ENCODE measurements around the gene TEX44.
A peak's percentile ranks its signal among the peaks of the same experiment; 100 is the strongest.

Gene TEX44

DNA sequence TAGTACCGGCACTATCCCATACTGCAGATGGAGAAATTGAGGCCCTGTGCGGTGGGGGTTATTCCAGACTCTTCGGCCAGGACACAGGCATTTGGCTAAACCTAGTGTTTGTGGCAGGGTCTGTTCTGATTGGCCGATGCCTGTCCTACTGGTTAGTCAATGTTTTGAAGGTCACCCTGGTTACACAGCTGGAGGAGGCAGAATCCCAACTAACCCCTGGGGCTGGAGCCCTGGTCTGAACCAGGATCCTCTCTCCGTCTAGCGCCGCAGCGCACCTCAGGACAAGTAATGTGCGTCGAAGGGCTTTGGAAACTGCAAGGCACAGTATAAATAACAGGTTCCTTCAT lies 19.4 kb downstream of the TEX44 start:
- Histone ChIP-seq H3K9me3 (ENCODE audit: control insufficient read depth, low read length) (no peaks in the 10 kb centered on the region), H2AFZ (peak overlapping the region; percentile 99), H3K36me3 (ENCODE audit: control insufficient read depth, insufficient read depth, low read length) (no peaks in the 10 kb centered on the region), H3K4me3 (ENCODE audit: low read depth, low read length) (peak overlapping the region; percentile 61), H3K4me1 (peaks cover 20% of the 10 kb centered on the region), H3K4me2 (ENCODE audit: low read length) (peak overlapping the region; percentile 90), H3K79me2 (no peaks in the 10 kb centered on the region), H3K27ac (peak overlapping the region; percentile 97), H3K27me3 (ENCODE audit: control insufficient read depth, insufficient read depth, low read length) (no peaks in the 10 kb centered on the region), H3K9ac (peak overlapping the region; percentile 20)
- no peak for TF ChIP-seq CTCF (IDR thresholded peaks at IDR 0.05)

DNA sequence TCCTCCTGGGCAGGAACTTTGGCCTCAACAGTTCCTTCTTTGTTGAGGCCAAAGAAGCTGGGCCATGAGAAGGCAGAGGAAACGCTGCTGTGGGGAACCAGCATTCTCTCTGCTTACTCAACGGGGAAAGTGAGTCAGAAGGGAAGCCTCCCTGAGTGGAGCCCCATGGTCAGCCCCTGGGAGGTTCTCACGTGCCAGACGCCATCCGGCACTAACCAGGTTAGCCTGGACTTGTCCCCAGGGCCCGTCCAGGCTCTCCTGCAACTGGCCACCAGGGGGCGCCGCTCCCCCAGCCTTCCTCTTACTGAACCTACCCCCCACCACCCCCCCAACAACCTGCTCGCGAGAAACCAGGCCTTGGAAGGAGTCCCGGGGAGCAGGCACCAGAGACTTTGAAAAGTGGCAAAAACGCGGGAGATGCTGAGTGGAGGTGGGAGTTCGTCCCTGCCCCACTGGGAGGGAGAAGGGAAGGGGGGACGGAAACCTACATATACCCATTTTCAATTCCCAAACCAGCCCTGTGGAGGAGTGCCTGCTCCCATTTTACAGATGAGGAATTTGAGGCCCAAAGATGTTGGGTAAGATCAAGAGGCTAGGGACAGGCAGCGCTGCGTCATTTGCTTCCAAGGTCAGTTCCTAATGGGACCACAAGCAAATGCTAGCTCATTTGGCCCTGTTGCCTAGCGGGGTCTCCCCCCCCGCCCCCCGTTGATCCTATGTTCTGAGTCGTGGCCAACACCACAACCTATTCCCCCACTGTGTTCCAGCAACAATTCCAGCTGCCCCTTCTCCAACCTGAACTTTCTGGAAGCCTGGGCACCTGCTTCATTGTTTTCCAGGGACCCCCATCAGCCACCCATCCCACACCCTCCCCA lies 20.0 kb downstream of the TEX44 start:
- Histone ChIP-seq H3K4me1 (peaks cover 20% of the 10 kb centered on the region), H3K27ac (peak overlapping the region; percentile 97), H3K79me2 (no peaks in the 10 kb centered on the region), H3K9me3 (ENCODE audit: control insufficient read depth, low read length) (no peaks in the 10 kb centered on the region), H3K4me3 (ENCODE audit: low read depth, low read length) (peak overlapping the region; percentile 61), H2AFZ (peak overlapping the region; percentile 99), H3K36me3 (ENCODE audit: control insufficient read depth, insufficient read depth, low read length) (no peaks in the 10 kb centered on the region), H3K27me3 (ENCODE audit: control insufficient read depth, insufficient read depth, low read length) (no peaks in the 10 kb centered on the region), H3K4me2 (ENCODE audit: low read length) (peak overlapping the region; percentile 90), H3K9ac (peak overlapping the region; percentile 20)
- TF ChIP-seq CTCF (IDR thresholded peaks at IDR 0.05), result peak; percentile 99

- TF ChIP-seq CTCF (IDR thresholded peaks at IDR 0.05), result no peak
- Histone ChIP-seq H3K79me2 (no peaks in the 10 kb centered on the region), H3K36me3 (ENCODE audit: control insufficient read depth, insufficient read depth, low read length) (no peaks in the 10 kb centered on the region), H2AFZ (peak overlapping the region; percentile 99), H3K4me2 (ENCODE audit: low read length) (peak overlapping the region; percentile 90), H3K27me3 (ENCODE audit: control insufficient read depth, insufficient read depth, low read length) (no peaks in the 10 kb centered on the region), H3K27ac (peak overlapping the region; percentile 97), H3K9me3 (ENCODE audit: control insufficient read depth, low read length) (no peaks in the 10 kb centered on the region), H3K4me1 (peaks cover 20% of the 10 kb centered on the region), H3K9ac (peak overlapping the region; percentile 6), H3K4me3 (ENCODE audit: low read depth, low read length) (peak overlapping the region; percentile 61)
Measured at GRCh38 chr2:231613331-231613662, 20.6 kb downstream of the TEX44 start.

DNA sequence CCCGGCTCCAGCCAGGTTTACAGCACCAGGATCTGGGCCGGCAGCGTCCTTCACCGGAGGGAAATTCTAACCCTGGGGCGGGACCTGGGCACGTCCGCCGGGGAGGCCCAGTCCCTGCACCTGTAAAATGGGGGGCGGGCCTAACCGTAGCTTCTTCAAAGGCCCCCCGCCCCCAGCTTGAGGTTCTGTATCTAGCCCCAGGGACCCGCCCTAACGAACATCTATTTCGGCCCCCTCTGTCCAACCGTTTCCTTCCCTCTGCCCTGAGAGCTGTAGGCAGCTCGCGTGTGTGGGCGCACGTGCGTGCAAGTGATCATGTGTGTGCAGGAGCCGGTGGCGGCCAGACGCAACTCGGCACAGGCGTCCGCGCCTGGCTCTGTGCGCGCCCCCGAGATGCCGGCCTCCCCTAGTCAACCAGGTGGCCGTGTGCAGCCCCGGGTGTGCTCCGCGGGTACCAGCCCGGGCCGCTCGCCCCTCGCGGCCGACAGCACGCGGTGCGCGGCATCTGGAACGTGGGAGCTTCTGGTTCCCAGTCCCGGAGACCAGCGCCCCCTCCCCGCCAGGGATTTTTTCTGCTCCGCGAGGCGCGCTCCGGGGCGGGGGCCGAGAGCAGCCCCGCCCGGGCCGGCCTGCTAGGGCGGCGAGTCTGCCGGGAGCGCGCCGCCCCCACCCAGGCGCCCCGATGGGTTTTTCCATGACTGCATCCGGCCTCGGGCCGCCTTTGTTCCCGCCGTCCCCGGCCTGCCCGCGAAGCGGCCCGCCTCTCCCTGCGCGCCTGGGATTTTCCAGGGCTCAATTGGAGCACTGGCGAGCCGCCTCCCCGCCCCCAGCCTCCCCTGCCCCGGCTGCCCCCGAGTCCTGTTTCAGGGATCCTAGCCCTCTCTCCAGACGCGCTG lies 21.2 kb downstream of the TEX44 start:
- H3K27me3 ChIP-seq (ENCODE audit: control insufficient read depth, insufficient read depth, low read length), result no peaks in the 10 kb centered on the region
- H3K36me3 ChIP-seq (ENCODE audit: control insufficient read depth, insufficient read depth, low read length), result no peaks in the 10 kb centered on the region
- no peaks in the 10 kb centered on the region for H3K9me3 ChIP-seq (ENCODE audit: control insufficient read depth, low read length)
- H2AFZ ChIP-seq, result peak overlapping the region; percentile 99
- peak overlapping the region; percentile 64 for H3K9ac ChIP-seq
- TF ChIP-seq CTCF (IDR thresholded peaks at IDR 0.05), result peak; percentile 39
- peak overlapping the region; percentile 90 for H3K4me2 ChIP-seq (ENCODE audit: low read length)
- peak overlapping the region; percentile 97 for H3K27ac ChIP-seq
- peaks cover 20% of the 10 kb centered on the region for H3K4me1 ChIP-seq
- H3K79me2 ChIP-seq, result no peaks in the 10 kb centered on the region
- peak overlapping the region; percentile 61 for H3K4me3 ChIP-seq (ENCODE audit: low read depth, low read length)

Data from parathyroid adenoma (tissue), 2 donors.